ENCODE data around the gene ZFP64. TPM values are rescaled to one million over a fixed set of nuclear protein-coding genes. Genes with fewer than 3 reads are reported as not detected.

Gene ZFP64
- total RNA-seq, 4 donors from 2014 or later: 13.2 to 16.3 (median 13.4) TPM

GRCh38 chr20:52191916-52192718 is 538 bp upstream of the ZFP64 start:
- DNase-seq: peak; percentile 29 to 45
- intact Hi-C loops (cut with DNase I): no loop called here
- no peaks in the 10 kb centered on the region for H3K36me3 ChIP-seq
- H3K9me3 ChIP-seq: no peaks in the 10 kb centered on the region
- 1 to 4% methylated on average over 10 to 44 of the region's 61 CpGs for WGBS, 2 donors
- peaks cover 4 to 13% of the 10 kb centered on the region in 2 donors for H3K4me1 ChIP-seq
- H3K27me3 ChIP-seq: no peaks in the 10 kb centered on the region
- H3K4me3 ChIP-seq (replicated peaks in 1 of 3): peak overlapping the region; percentile 49 to 97 (median 80)
- peak overlapping the region; percentile 74 to 95 (median 80) for H3K27ac ChIP-seq
- no peak for TF ChIP-seq POLR2A (IDR thresholded peaks at IDR 0.05)
- TF ChIP-seq, protein P1, sequence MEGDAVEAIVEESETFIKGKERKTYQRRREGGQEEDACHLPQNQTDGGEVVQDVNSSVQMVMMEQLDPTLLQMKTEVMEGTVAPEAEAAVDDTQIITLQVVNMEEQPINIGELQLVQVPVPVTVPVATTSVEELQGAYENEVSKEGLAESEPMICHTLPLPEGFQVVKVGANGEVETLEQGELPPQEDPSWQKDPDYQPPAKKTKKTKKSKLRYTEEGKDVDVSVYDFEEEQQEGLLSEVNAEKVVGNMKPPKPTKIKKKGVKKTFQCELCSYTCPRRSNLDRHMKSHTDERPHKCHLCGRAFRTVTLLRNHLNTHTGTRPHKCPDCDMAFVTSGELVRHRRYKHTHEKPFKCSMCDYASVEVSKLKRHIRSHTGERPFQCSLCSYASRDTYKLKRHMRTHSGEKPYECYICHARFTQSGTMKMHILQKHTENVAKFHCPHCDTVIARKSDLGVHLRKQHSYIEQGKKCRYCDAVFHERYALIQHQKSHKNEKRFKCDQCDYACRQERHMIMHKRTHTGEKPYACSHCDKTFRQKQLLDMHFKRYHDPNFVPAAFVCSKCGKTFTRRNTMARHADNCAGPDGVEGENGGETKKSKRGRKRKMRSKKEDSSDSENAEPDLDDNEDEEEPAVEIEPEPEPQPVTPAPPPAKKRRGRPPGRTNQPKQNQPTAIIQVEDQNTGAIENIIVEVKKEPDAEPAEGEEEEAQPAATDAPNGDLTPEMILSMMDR (IDR thresholded peaks at IDR 0.05): peak in 2 of 6 experiments; percentile 12 to 36

DNA sequence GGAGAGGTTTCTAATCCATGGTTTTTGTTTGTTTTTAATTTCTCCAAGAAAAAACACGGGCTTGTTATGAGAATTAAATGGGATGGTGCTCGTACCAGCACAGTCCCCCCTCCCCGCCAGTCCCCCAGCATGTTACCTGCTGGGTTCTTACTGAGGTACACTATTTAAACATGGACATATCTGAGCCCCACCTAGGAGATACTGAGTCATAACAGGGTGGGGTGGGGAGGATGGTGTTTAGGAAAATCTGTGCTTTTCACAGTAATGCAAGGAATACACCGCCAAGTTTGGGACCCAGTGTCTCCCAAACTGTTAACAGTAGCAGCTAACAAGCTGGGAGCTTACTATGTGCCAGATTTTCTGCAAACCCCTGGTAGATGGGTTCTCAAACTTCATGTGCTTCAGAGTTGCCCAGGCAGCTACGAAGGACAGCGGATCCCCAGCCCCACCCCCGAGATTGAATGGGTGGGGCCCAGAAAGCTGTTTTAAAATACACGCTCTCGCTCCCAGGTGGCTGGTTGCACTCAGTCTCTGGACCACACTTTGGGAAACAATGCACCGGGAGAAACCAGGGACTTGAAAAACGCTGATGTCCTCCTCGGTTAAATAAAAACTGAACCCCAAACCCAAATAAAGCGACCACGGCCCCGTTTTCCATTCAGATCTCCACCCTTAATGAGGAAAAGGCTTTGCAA is 995 bp downstream of the ZFP64 start:
- peaks cover 13% of the 10 kb centered on the region in 2 donors for H3K36me3 ChIP-seq
- TF ChIP-seq, protein P1 (IDR thresholded peaks at IDR 0.05): no peak
- no peak for TF ChIP-seq POLR2A (IDR thresholded peaks at IDR 0.05)
- no peaks in the 10 kb centered on the region for H3K27me3 ChIP-seq
- H3K9me3 ChIP-seq: no peaks in the 10 kb centered on the region
- DNase-seq: peak; percentile 29 to 32
- peak overlapping the region in 2 of 3 donors; percentile 80 to 95 for H3K27ac ChIP-seq
- peaks cover 4 to 13% of the 10 kb centered on the region in 2 donors for H3K4me1 ChIP-seq
- intact Hi-C loops (cut with DNase I): no loop called here
- peak overlapping the region; percentile 49 to 97 (median 80) for H3K4me3 ChIP-seq (replicated peaks in 1 of 3)
- 15 to 17% methylated on average over 15 of the region's 15 CpGs for WGBS, 2 donors

DNA sequence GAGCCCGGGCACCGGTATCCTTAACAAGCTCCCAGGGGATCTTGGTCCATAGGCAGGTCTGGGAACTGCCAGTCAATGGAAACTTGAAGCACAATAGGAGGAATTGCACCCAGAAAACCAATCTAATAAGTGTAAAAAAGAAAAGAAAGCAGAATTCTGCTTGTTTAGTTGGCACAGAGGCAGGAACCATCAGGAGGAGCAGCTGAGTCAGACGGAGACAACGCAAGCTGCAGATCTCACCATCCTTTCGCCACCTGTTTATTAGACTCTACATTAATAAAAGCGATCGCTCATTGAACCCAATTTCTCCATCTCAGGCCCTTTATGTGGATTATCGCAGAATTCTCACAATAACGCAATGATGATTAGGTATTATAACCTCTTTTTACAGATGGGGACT is 9.8 kb downstream of the ZFP64 start:
- no peak for DNase-seq
- peaks cover 0 to 7% of the 10 kb centered on the region in 2 donors for H3K4me1 ChIP-seq
- WGBS, 2 donors: 95 to 96% methylated on average over 9 of the region's 9 CpGs
- H3K27me3 ChIP-seq: no peaks in the 10 kb centered on the region
- TF ChIP-seq POLR2A (IDR thresholded peaks at IDR 0.05): no peak
- TF ChIP-seq, protein P1 (IDR thresholded peaks at IDR 0.05): no peak
- no peaks in the 10 kb centered on the region for H3K9me3 ChIP-seq
- H3K4me3 ChIP-seq (replicated peaks in 1 of 3): no peak overlapping the region
- no peak overlapping the region for H3K27ac ChIP-seq
- intact Hi-C loops (cut with DNase I): no loop called here
- peaks cover 11 to 23% of the 10 kb centered on the region in 2 donors for H3K36me3 ChIP-seq

GRCh38 chr20:52180180-52180840 is 11.3 kb downstream of the ZFP64 start:
- H3K36me3 ChIP-seq: peaks cover 0 to 10% of the 10 kb centered on the region in 2 donors
- TF ChIP-seq, protein P1 (IDR thresholded peaks at IDR 0.05): no peak
- no peak for TF ChIP-seq POLR2A (IDR thresholded peaks at IDR 0.05)
- intact Hi-C loops (cut with DNase I): no loop called here

More at GRCh38 chr20:52180180-52180840, 11.3 kb downstream of the ZFP64 start:
- Histone ChIP-seq H3K4me3 (replicated peaks in 1 of 3) (no peak overlapping the region), H3K27ac (no peak overlapping the region), H3K27me3 (no peaks in the 10 kb centered on the region), H3K9me3 (no peaks in the 10 kb centered on the region), H3K4me1 (peaks cover 0 to 7% of the 10 kb centered on the region in 2 donors)
- 96 to 100% methylated on average over 5 of the region's 5 CpGs for WGBS, 2 donors
- DNase-seq: no peak

All from thyroid gland (tissue), 4 donors.